ENCODE measurements around the gene TNFRSF6B. TPM values are rescaled to one million over a fixed set of nuclear protein-coding genes. Genes with fewer than 3 reads are reported as not detected.

TNFRSF6B gene
- total RNA-seq, 1 donor from 2014 or later, result 119 TPM

DNA sequence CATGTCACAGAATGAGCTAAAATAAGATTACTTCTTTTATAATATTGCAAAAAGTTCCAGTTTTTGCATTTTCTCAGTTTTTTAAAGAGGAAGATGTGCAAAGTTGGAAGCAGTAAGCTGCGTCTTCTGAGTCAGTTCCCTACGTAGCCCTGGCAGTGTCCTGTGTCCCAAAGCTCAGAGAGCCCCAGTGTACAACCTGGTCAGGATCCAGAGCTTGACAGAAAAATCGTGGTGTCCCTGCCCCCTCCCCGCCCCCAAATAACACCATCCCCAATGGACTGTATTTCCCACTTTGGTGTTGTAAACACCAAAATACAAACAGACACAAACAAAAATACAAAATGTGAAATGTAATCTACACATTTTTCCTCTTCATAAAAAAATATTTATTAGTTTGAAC is 47.7 kb downstream of the TNFRSF6B start:
- H3K4me1 ChIP-seq, result peaks cover 10 to 14% of the 10 kb centered on the region in 2 donors
- H3K9me3 ChIP-seq, result no peaks in the 10 kb centered on the region
- H3K36me3 ChIP-seq, result peaks cover 19 to 29% of the 10 kb centered on the region in 2 donors
- DNase-seq (ENCODE audit: low spot score in 2 of 2), result no peak
- TF ChIP-seq, protein P1, sequence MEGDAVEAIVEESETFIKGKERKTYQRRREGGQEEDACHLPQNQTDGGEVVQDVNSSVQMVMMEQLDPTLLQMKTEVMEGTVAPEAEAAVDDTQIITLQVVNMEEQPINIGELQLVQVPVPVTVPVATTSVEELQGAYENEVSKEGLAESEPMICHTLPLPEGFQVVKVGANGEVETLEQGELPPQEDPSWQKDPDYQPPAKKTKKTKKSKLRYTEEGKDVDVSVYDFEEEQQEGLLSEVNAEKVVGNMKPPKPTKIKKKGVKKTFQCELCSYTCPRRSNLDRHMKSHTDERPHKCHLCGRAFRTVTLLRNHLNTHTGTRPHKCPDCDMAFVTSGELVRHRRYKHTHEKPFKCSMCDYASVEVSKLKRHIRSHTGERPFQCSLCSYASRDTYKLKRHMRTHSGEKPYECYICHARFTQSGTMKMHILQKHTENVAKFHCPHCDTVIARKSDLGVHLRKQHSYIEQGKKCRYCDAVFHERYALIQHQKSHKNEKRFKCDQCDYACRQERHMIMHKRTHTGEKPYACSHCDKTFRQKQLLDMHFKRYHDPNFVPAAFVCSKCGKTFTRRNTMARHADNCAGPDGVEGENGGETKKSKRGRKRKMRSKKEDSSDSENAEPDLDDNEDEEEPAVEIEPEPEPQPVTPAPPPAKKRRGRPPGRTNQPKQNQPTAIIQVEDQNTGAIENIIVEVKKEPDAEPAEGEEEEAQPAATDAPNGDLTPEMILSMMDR (IDR thresholded peaks at IDR 0.05), result no peak
- no peaks in the 10 kb centered on the region for H3K27me3 ChIP-seq
- intact Hi-C loops (cut with DNase I), result loop anchor here (5.0 kb wide), 1 partner anchor 88 kb away; the partner anchor contains the start of gene ZBTB46
- no peak overlapping the region for H3K4me3 ChIP-seq
- H3K27ac ChIP-seq, result no peak overlapping the region

DNA sequence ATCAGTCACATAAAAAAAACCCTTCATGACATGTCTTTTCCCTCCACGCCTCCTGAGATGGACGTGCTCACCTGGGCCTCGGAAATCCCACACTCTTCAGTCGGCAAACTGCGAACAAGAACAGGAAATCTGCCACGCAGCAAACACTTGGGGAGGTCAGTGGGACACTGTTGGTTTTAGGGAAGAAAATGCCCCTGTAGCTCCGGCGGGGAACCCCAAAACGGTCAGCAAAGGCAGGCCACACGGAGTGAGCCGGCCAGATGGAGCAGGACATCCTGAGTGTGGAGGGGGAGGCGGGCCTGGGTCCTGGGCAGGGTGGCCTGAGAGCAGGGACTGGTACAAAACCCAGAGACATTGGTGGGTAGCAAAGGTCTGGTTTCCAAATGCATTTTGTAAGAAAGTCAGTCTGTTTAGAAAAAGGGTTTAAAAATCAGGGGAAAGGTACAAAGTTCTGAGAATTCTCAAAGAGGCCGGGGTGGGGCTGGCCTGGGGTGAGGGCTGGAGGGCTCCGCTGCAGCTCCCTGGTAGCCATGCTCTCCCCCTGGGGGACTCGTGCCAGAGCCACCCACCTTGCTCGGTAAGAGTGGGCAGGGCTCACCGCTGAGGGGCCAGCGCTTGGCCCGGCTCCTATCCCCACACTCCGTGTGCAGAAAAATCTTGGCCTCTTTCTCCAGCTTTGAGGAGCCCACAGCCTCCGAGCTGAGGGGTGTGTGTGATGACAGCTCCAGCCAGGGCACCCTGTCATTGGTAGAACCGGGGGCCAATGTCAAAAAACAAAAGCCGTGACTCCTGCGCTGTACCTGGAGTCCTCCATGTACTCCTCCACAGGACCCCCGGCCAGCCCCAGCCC is 48.3 kb downstream of the TNFRSF6B start:
- H3K27ac ChIP-seq, result no peak overlapping the region
- intact Hi-C loops (cut with DNase I), result loop anchor here (5.0 kb wide), 1 partner anchor 88 kb away; the partner anchor contains the start of gene ZBTB46

DNA sequence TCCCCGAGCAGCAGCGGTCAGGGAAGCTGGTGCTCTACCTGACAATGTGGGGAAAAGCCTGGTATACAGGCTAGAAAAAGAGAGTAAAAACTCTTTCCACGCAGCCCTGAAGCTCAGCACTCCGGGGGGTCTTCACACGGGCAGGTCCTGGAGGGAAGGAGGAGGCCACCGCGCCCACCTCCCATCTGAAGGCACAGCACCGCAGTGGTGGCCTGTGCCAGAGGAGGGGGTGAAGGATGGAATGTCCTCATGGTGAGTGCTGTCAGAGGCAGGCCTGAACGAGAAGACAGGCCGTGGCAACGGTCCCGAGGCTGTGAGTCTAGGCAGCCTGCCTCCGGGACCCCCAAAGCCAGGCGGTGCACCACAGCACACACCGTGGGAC is 49.0 kb downstream of the TNFRSF6B start:
- Histone ChIP-seq H3K27me3 (no peaks in the 10 kb centered on the region), H3K4me3 (no peak overlapping the region), H3K27ac (no peak overlapping the region), H3K36me3 (peaks cover 19 to 29% of the 10 kb centered on the region in 2 donors), H3K4me1 (peaks cover 9 to 13% of the 10 kb centered on the region in 2 donors), H3K9me3 (no peaks in the 10 kb centered on the region)
- TF ChIP-seq, protein P1 (IDR thresholded peaks at IDR 0.05), result no peak
- intact Hi-C loops (cut with DNase I), result no loop called here
- DNase-seq (ENCODE audit: low spot score in 2 of 2), result no peak

More for the DNA sequence above, 48.3 kb downstream of the TNFRSF6B start:
- no peak for DNase-seq (ENCODE audit: low spot score in 2 of 2)
- peaks cover 9 to 13% of the 10 kb centered on the region in 2 donors for H3K4me1 ChIP-seq
- H3K27me3 ChIP-seq, result no peaks in the 10 kb centered on the region
- H3K4me3 ChIP-seq, result no peak overlapping the region
- TF ChIP-seq, protein P1 (IDR thresholded peaks at IDR 0.05), result no peak
- H3K36me3 ChIP-seq, result peaks cover 19 to 29% of the 10 kb centered on the region in 2 donors
- H3K9me3 ChIP-seq, result no peaks in the 10 kb centered on the region

DNA sequence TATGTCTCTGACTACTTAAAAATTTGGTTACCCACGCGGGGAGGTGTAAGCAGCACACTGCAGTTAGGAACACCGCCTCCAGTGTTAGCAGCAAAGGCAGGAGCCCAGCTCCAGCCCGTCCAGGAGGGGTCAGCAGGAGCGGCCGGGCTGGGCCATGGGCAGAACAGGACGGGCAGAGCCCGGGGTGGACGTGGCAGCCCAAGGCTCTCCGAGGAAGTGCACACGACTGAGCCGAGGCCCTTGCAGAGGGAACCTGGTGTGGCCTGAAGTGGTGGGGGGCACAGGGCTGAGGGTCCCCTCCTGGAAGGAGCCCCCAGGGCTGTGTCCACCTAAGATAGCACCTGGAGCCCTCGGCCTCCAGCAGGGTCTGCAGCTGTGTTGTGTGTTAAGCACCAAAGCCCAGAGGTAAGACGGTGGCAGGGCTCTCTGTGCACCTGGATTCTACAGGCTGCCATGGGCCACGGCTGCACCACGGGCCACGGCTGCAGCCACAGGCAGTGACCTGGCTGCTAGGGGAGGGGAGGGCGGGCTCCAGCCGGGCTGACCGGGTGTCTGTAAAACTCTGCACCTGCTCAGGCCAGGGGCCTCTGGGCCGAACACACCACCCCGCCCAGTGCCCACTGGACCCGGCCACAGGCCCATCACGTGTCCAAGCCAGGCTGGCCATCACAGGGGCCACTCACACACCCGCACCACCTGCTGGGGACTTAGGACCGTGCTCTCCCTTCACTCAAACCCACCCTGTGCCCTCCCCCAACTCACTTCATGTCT is 49.7 kb downstream of the TNFRSF6B start:
- intact Hi-C loops (cut with DNase I), result no loop called here
- Histone ChIP-seq H3K4me3 (no peak overlapping the region), H3K36me3 (peaks cover 19 to 29% of the 10 kb centered on the region in 2 donors), H3K4me1 (peaks cover 6 to 10% of the 10 kb centered on the region in 2 donors), H3K27me3 (no peaks in the 10 kb centered on the region), H3K9me3 (no peaks in the 10 kb centered on the region), H3K27ac (no peak overlapping the region)
- no peak for DNase-seq (ENCODE audit: low spot score in 2 of 2)
- TF ChIP-seq, protein P1 (IDR thresholded peaks at IDR 0.05), result no peak

DNA sequence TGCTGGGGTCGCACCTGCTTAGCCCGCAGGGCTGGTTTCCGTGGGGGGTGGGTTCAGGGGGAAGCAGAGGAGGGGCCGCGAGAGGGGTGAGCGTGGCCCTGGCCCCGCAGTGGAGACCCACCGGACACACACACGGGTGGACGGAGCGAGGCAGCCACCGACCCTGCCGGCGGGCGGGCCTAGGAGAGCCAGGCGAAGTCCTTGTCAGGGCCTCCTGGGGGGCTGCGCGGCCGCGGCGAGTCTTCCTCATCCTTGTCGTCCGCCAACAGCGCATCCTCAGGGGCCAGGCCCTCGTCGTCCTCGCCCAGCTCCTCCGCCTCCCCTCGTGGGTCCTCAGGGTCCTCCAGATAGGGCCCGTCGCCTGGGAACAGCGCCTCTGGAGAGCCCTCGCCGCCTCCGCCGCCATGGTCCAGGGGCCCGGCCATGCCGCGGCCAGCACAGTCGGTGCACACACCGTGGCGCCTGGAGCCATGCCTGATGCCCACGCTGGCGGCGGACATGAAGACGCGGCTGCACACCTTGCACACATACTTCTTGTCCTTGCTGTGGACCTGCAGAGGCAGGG is 50.4 kb downstream of the TNFRSF6B start:
- peaks cover 18 to 23% of the 10 kb centered on the region in 2 donors for H3K36me3 ChIP-seq
- intact Hi-C loops (cut with DNase I), result no loop called here

More for the DNA sequence above, 50.4 kb downstream of the TNFRSF6B start:
- no peak for DNase-seq (ENCODE audit: low spot score in 2 of 2)
- H3K4me3 ChIP-seq, result no peak overlapping the region
- TF ChIP-seq, protein P1 (IDR thresholded peaks at IDR 0.05), result no peak
- peaks cover 0 to 3% of the 10 kb centered on the region in 2 donors for H3K4me1 ChIP-seq
- no peaks in the 10 kb centered on the region for H3K27me3 ChIP-seq
- H3K27ac ChIP-seq, result no peak overlapping the region
- no peaks in the 10 kb centered on the region for H3K9me3 ChIP-seq
